ENCODE results near the gene BANP.
"Not testable (repeated sequence)": the region's sequence is repeated elsewhere in the genome, so short reads cannot be mapped to it uniquely, and the experiment has no call there.

Gene BANP

DNA sequence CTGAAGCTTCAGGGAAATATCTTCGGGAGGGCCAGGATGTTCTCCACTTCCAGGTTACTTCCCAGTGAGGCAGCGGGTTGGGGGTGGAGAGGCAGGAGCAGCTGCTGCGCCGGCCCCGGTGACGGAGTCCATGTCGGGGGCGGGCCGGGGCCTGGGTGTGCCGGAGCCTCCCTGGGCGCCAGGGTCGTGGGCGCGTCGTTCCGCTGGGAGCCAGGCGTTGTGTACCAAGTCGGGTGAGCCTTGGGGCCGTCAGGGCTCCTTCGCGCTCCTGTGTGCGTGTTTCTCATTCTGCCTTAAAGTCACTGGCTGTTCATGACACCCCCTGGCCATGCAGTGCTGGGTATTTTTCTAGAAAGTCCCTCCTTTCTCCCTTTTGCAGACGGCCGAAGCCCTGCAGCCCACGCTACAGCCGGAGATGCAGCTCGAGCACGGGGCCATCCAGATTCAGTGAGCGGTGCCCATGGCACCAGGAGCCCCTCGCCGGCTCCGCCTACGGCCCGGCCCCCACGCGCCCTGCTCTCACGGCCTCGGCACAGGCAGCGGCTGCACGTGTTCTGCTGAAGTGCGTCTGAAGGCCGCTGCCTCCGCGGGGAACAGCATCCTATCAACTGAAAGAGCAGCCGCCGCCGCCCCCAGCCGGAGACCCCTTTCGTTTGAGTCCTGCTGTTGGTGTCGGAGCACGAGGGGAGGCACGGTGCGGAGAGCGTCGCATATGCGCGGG is 125.1 kb downstream of the BANP start:
- DNase-seq (ENCODE audit: insufficient read length, low spot score) (no peak), FAIRE-seq (no peak)

DNA sequence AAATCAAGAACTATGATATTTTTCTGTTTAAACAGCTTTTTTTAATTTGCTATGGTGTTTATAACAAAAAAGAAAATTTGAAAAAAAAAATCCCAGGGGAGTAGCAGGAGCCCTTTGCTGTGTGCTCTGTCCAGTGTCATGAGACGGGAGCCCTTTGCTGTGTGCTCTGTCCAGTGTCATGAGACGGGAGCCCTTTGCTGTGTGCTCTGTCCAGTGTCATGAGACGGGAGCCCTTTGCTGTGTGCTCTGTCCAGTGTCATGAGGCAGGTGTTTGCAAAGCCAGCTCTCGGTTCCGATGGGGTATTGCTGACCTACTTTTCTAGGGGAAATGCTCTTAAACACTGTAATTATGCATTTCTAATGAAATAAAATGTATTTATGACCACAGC is 125.7 kb downstream of the BANP start:
- not testable (repeated sequence) for DNase-seq (ENCODE audit: insufficient read length, low spot score); FAIRE-seq

More for the DNA sequence above, 125.1 kb downstream of the BANP start:
- no peak for TF ChIP-seq TAF1 (IDR thresholded peaks at IDR 0.05; ENCODE audit: low read depth, low read length)

DNA sequence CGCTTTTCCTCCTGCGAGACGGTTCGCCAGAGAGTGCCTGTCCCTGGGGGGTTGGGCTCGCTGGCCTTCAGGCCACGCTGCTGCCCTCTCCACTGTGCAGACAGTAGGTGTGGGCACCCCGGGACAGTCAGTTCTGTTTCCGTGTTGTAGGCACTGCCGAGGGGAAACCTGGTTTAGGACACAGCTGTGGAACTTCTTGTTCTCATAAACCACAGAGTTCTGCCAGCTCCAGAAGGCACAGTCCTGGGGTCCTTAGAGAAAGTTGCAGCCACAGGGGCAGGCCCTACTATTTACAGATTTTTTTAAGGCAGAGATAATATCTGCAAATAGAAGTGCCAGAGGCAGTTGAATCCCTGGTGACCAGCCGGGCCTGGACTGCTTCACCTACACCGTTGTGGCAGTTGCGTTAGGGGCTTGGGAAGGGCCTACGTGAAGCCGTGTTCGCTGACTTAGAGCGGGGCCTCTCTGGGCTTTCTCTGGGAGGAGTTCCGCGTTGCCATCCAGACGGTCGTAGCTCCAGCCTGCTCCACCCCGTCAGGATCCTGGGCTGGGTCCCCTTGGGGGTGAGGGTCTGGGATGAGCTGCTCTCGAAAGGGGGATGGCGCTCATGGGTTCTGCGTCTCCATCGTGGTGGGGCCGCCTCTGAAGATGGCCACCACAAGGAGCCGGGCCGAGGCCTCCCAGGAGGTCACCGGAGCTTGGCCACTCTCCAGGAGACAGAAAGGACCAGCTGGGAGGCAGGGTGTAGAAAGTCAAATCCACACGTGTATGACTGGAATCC is 126.3 kb downstream of the BANP start:
- no peak for FAIRE-seq
- TF ChIP-seq POU2F2 (IDR thresholded peaks at IDR 0.05; ENCODE audit: low read depth, low read length): no peak
- no peak for TF ChIP-seq POLR2AphosphoS5 (IDR thresholded peaks at IDR 0.05; ENCODE audit: low read depth, low read length)
- TF ChIP-seq PAX5 (IDR thresholded peaks at IDR 0.05; ENCODE audit: insufficient read depth, low read length, severe bottlenecking): no peak
- no peak for TF ChIP-seq SPI1 (IDR thresholded peaks at IDR 0.05; ENCODE audit: low read depth, low read length)
- TF ChIP-seq TAF1 (IDR thresholded peaks at IDR 0.05; ENCODE audit: low read depth, low read length): no peak
- TF ChIP-seq POLR2A (IDR thresholded peaks at IDR 0.05; ENCODE audit: low read depth, low read length): no peak
- no peak for DNase-seq (ENCODE audit: insufficient read length, low spot score)

DNA sequence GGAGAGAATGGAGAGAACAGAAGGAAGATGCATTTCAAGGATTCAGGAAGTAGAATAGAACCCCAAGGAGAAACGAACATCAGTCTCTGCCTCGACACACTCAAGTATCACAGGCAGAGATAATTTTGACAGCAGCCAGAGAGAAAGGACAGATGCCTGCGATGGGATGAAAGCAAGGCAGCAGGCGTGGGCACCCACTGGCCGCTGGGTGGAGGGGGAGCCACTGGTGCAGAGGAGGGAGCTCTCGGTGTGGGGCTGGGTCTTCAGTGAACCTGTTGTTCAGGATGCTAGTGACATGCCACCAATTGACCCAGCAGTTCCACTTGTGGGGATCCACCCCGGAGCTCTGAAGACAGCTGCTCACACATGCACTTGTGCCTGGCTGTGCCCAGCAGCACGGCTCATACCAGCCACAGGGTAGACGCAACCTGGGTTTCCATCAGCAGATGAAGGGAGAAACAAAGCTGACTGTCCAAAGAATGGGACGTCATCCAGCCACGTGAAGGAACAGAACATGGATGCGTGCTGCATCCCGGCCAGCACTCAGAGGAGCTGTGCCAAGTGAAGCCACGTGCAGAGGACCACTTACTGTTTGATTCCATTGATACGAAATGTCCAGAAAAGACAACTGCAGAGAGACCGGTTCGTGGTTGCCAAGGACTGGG is 127.0 kb downstream of the BANP start:
- FAIRE-seq (no peak), DNase-seq (ENCODE audit: insufficient read length, low spot score) (no peak)
- TF ChIP-seq POU2F2 (IDR thresholded peaks at IDR 0.05; ENCODE audit: low read depth, low read length) (no peak), POLR2AphosphoS5 (IDR thresholded peaks at IDR 0.05; ENCODE audit: low read depth, low read length) (no peak), POLR2A (IDR thresholded peaks at IDR 0.05; ENCODE audit: low read depth, low read length) (no peak), SPI1 (IDR thresholded peaks at IDR 0.05; ENCODE audit: low read depth, low read length) (no peak), PAX5 (IDR thresholded peaks at IDR 0.05; ENCODE audit: insufficient read depth, low read length, severe bottlenecking) (no peak), TAF1 (IDR thresholded peaks at IDR 0.05; ENCODE audit: low read depth, low read length) (no peak)

DNA sequence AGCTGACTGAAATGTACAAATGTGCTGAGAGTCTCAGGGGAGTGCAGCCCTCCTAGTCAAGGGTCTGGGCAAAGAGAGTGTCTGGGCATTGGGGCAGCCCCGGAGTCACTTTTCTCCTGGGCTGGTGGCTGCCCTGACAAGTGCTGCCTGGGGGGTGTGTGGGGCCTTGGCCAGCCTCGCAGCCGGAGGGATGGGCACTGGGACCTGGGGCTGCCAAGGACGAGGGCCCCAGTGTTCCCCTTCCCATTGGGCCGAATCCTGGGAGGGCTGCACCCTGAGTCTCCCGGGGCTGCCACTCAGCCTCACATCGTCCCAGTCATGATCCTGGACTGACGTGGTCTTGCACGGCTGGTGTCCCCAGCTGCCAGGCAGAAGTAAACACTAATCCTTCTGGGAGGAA is 132.3 kb downstream of the BANP start:
- FAIRE-seq (no peak), DNase-seq (ENCODE audit: insufficient read length, low spot score) (no peak)
- TF ChIP-seq TAF1 (IDR thresholded peaks at IDR 0.05; ENCODE audit: low read depth, low read length) (no peak), POLR2AphosphoS5 (IDR thresholded peaks at IDR 0.05; ENCODE audit: low read depth, low read length) (no peak), PAX5 (IDR thresholded peaks at IDR 0.05; ENCODE audit: insufficient read depth, low read length, severe bottlenecking) (no peak), SPI1 (IDR thresholded peaks at IDR 0.05; ENCODE audit: low read depth, low read length) (no peak), POLR2A (IDR thresholded peaks at IDR 0.05; ENCODE audit: low read depth, low read length) (no peak), POU2F2 (IDR thresholded peaks at IDR 0.05; ENCODE audit: low read depth, low read length) (no peak)

DNA sequence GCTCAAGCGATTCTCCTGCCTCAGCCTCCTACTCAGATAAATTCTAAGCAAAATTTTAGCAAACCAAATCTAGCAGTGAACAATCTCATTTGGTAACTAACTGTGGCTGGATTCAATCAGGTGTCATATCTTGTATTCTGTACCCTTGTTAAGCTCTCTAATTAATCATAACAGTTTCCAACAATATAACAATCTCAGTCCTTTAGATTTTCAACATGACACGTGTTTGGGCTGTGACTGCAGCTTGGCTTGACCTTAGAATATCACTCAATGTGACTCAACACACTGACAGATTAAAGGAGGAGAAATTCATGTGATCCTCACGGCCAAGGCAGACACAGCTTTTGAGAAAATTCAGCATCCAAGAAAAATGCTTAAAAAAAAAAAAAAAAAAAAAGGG is 133.6 kb downstream of the BANP start:
- FAIRE-seq (no peak), DNase-seq (ENCODE audit: insufficient read length, low spot score) (no peak)
- TF ChIP-seq POLR2AphosphoS5 (IDR thresholded peaks at IDR 0.05; ENCODE audit: low read depth, low read length) (no peak), PAX5 (IDR thresholded peaks at IDR 0.05; ENCODE audit: insufficient read depth, low read length, severe bottlenecking) (no peak), POU2F2 (IDR thresholded peaks at IDR 0.05; ENCODE audit: low read depth, low read length) (no peak), TAF1 (IDR thresholded peaks at IDR 0.05; ENCODE audit: low read depth, low read length) (no peak), POLR2A (IDR thresholded peaks at IDR 0.05; ENCODE audit: low read depth, low read length) (no peak), SPI1 (IDR thresholded peaks at IDR 0.05; ENCODE audit: low read depth, low read length) (no peak)

DNA sequence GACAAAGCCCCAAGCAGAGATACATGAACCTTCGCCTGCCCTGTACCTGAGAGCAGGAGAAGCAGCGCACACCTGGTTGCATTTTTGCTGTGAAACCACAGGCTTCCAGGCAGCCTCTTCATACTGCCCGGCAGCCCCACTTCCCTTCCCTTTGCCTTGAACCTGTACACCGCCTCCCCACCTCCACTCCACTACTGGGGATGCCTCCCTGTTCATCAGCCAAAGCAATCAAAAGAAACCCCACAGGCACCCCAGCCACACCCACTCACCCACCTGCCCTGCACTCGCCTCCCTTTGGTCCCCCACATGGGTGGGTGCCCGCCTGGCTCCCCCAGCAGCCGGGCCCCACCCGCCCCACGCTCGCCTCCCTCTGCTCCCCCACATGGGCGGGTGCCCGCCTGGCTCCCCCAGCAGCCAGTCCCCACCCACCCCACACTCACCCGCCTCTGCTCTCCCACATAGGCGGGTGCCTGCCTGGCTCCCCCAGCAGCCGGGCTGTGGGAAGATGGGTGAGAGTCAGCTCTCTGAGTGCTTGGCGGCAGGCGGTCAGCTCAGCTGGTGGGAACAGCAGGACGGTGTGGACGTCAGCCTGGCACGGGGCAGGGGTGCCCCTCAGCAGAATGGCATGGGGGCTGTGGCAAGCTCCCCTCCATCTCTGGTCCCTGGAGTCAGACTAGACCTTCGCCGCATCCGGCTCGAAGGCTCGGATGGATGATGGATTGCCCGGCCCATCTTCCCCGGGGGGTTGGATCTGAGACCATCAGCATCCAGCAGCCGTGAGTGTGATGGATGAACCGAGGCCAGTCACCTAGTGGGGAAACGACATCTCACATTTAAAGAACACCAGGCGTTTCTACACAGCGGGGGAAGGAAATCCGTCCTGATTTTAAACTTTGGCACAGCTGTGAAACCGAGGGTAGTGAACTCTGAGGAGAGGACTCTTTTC is 135.6 kb downstream of the BANP start:
- FAIRE-seq: no peak
- DNase-seq (ENCODE audit: insufficient read length, low spot score): no peak

DNA sequence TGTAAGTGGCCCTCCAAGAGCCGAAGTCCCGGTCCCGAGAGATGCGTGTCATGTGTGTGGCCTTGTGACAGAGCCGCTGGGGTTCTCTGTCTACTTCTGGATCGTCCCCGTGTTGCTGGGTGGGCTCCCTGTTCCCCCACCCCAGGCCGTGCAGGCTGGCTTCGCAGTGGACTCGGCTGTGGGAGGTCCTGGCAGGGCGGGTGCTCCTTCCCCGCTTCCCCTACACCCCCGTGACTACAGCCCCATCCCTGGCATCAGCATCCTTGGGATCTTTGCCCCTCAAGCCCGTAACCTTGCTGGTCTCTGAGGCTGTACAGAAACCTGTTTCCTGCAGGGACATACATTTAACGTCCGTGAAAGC is 136.3 kb downstream of the BANP start:
- FAIRE-seq: no peak
- TF ChIP-seq POU2F2 (IDR thresholded peaks at IDR 0.05; ENCODE audit: low read depth, low read length): no peak
- TF ChIP-seq POLR2AphosphoS5 (IDR thresholded peaks at IDR 0.05; ENCODE audit: low read depth, low read length): no peak
- no peak for TF ChIP-seq TAF1 (IDR thresholded peaks at IDR 0.05; ENCODE audit: low read depth, low read length)
- TF ChIP-seq PAX5 (IDR thresholded peaks at IDR 0.05; ENCODE audit: insufficient read depth, low read length, severe bottlenecking): no peak
- TF ChIP-seq POLR2A (IDR thresholded peaks at IDR 0.05; ENCODE audit: low read depth, low read length): no peak
- TF ChIP-seq SPI1 (IDR thresholded peaks at IDR 0.05; ENCODE audit: low read depth, low read length): no peak

More for the DNA sequence above, 135.6 kb downstream of the BANP start:
- TF ChIP-seq POU2F2 (IDR thresholded peaks at IDR 0.05; ENCODE audit: low read depth, low read length) (no peak), POLR2A (IDR thresholded peaks at IDR 0.05; ENCODE audit: low read depth, low read length) (no peak), POLR2AphosphoS5 (IDR thresholded peaks at IDR 0.05; ENCODE audit: low read depth, low read length) (no peak), PAX5 (IDR thresholded peaks at IDR 0.05; ENCODE audit: insufficient read depth, low read length, severe bottlenecking) (no peak), TAF1 (IDR thresholded peaks at IDR 0.05; ENCODE audit: low read depth, low read length) (no peak), SPI1 (IDR thresholded peaks at IDR 0.05; ENCODE audit: low read depth, low read length) (no peak)

DNA sequence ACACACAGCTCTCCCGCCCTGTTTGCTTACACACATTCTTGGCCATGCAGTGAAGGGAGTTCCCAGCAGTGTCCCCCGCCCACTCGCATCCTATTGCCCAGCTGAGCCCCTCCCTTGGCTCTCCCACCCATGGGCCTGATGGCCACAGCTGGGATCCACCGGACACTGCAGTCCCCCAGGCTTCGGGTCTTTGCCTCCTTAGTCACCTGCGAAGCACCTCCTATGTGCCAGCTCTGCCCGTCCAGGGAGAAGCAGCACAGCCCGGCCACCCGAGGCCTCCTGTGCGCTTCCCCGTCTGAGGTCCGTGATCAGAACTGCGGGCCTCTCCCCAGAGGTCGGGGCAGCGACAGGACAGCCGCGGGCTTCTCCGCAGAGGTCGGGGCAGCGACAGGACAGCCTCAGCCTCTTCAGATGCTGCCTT is 136.9 kb downstream of the BANP start:
- no peak for DNase-seq (ENCODE audit: insufficient read length, low spot score)

More for the DNA sequence above, 136.3 kb downstream of the BANP start:
- no peak for DNase-seq (ENCODE audit: insufficient read length, low spot score)

DNA sequence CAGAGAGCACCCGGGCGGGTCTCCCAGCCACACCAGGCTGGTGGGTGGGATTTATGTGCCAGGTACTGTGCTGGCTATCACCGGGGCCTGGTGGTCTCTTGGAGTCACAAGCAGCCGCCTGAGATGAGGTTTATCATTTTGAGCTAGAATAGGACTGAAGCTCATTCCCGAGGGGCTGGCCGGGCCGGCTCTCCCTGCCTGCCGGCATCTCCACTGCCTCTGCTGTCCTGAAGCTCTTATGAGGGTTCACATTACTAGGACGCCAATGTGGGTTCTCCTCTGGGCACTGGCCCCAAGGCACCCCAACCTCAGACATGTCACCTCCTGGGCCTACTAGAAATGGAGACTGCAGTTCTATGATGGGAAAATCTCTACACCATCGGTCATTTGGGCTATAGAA is 137.4 kb downstream of the BANP start:
- not testable (repeated sequence) for FAIRE-seq; DNase-seq (ENCODE audit: insufficient read length, low spot score)

More for the DNA sequence above, 136.9 kb downstream of the BANP start:
- TF ChIP-seq POLR2AphosphoS5 (IDR thresholded peaks at IDR 0.05; ENCODE audit: low read depth, low read length) (no peak), PAX5 (IDR thresholded peaks at IDR 0.05; ENCODE audit: insufficient read depth, low read length, severe bottlenecking) (no peak), SPI1 (IDR thresholded peaks at IDR 0.05; ENCODE audit: low read depth, low read length) (no peak), POLR2A (IDR thresholded peaks at IDR 0.05; ENCODE audit: low read depth, low read length) (no peak), POU2F2 (IDR thresholded peaks at IDR 0.05; ENCODE audit: low read depth, low read length) (no peak), TAF1 (IDR thresholded peaks at IDR 0.05; ENCODE audit: low read depth, low read length) (no peak)
- no peak for FAIRE-seq

DNA sequence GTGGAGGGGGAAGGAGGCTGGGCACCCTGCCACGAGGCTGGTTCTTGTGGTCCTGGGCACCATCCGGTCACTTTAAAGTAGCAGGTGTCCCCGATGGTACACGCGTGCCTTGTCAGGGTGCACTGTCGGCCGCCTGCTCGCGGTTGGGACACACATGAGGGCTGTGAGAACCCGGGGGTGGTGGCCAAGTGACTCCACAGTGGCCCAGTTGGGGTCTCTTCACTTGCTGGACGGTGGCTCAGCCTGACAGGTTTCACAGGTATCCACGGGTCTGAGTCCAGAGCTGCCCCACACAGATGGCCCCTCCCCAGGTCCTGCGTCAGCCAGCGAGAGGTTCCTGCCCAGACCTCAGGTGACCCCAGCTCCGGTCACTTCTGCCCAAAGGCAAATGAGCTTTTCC is 137.8 kb downstream of the BANP start:
- not testable (repeated sequence) for FAIRE-seq; DNase-seq (ENCODE audit: insufficient read length, low spot score)

DNA sequence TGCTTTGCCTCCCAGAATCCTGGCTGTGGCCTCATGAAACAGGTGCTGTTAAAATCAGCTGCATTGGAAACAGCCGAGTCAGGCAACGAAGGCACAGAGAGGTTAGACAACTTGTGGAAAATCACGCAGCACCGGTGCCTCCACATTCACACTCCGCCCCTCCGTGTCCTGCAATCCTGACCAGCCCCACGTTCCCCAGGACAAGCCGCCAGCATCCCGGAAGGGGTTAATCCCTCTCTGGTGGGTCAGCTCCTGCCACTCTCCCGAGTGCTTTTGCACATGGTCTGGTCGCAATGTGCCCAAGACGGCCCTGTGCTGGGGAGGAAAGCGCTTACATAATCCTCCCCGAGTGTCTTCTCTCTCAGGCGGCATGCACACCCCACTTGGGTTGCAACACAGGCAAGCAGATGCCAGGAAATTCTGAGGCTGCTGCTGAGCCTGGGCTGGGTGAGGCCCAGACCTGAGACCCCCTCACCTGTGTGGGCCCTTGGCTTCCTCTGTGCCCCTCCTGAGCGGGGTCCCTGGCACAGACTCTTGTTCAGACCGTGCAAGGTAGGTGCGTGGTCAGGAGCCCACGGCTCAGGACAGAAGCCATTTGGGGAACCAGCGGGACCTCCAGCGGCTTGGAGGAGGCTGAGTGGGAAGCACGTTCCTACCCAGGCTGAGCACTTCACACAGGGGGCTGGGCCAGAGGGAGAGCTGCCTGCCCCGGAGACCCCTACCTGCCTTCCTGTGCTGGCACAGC is 138.6 kb downstream of the BANP start:
- FAIRE-seq; DNase-seq (ENCODE audit: insufficient read length, low spot score): not testable (repeated sequence)
